Gastroesophageal sphincter (tissue), 4 donors: Measurements from ENCODE around the gene SGMS1. TPM values are rescaled to one million over a fixed set of nuclear protein-coding genes. Genes with fewer than 3 reads are reported as not detected.

Experiments
- ATAC-seq: fragments of 150-250 bp; one replicate; pipeline ENCODE4 v1.9.1; 2016; ENCODE audit warnings: mild to moderate bottlenecking, moderate library complexity
- H3K27ac ChIP-seq, 4 donors: fragments of 200-600 bp; sonication (generic) in 3 of 4; 1 replicate in 3 of 4; 2 replicates in 1 of 4; pipeline ENCODE4 v1.5.1; 2016 to 2019
- H3K27me3 ChIP-seq: fragments of 200-600 bp; sonication (generic); one replicate; pipeline ENCODE4 v1.5.1; 2019
- H3K36me3 ChIP-seq, 2 donors: fragments of 200-600 bp; sonication (generic); one replicate each; pipeline ENCODE4 v1.5.1; 2019; ENCODE audit warnings: control low read depth in 1 of 2
- H3K4me1 ChIP-seq, 3 donors: fragments of 200-600 bp; sonication (generic); 1 replicate in 2 of 3; 2 replicates in 1 of 3; pipeline ENCODE4 v1.5.1; 2016 to 2019; ENCODE audit warnings: control low read depth in 2 of 3
- H3K4me3 ChIP-seq, 2 donors: fragments of 200-600 bp; sonication (generic); one replicate each; pipeline ENCODE4 v1.5.1; 2019; ENCODE audit warnings: mild to moderate bottlenecking in 1 of 2, moderate library complexity in 1 of 2
- H3K9me3 ChIP-seq, 3 donors: fragments of 200-600 bp; sonication (generic); one replicate each; pipeline ENCODE4 v1.5.1; 2017 to 2019; ENCODE audit warnings: control low read depth in 2 of 3
- EP300 ChIP-seq: sonication (generic); formaldehyde crosslinking; IDR thresholded peaks from one replicate; pipeline ENCODE4 v1.6.1; 2017; ENCODE audit warnings: antibody characterized with exemption, mild to moderate bottlenecking
- POLR2A ChIP-seq, 2 donors: fragments of 450-650 bp; IDR thresholded peaks; one replicate each; pipeline ENCODE4 v1.6.1; 2017; ENCODE audit warnings: antibody characterized with exemption in 2 of 2, mild to moderate bottlenecking in 2 of 2, moderate library complexity in 1 of 2
- POLR2AphosphoS5 ChIP-seq: sonication (generic); formaldehyde crosslinking; IDR thresholded peaks from one replicate; pipeline ENCODE4 v1.6.1; 2017; ENCODE audit warnings: antibody characterized with exemption
- WGBS, 2 donors: methylation state at CpG; one replicate each; pipeline ENCODE4 v1.1.5; 2018; ENCODE audit warnings: low coverage in 1 of 2; 5-methylcytosine and 5-hydroxymethylcytosine counted together
- total RNA-seq, 4 donors: library from RNA; depleted of rRNA; stranded (reverse); fragments of >200 nt; gene quantifications; one replicate each; pipeline ENCODE4 v1.1.0, GENCODE V29; 2016
- TF ChIP-seq, protein P1 (sequence below), 4 experiments: fragments of 200-600 bp in 2 of 4; fragments of 450-650 bp in 2 of 4; sonication (generic) in 1 of 4; IDR thresholded peaks; one replicate each; pipeline ENCODE4 v1.5.1; 2017 to 2019; ENCODE audit warnings: antibody characterized with exemption in 4 of 4, mild to moderate bottlenecking in 2 of 4, moderate library complexity in 2 of 4

SGMS1 gene
- total RNA-seq, 4 donors from 2014 or later, result 57.7 to 116 (median 66.1) TPM

DNA sequence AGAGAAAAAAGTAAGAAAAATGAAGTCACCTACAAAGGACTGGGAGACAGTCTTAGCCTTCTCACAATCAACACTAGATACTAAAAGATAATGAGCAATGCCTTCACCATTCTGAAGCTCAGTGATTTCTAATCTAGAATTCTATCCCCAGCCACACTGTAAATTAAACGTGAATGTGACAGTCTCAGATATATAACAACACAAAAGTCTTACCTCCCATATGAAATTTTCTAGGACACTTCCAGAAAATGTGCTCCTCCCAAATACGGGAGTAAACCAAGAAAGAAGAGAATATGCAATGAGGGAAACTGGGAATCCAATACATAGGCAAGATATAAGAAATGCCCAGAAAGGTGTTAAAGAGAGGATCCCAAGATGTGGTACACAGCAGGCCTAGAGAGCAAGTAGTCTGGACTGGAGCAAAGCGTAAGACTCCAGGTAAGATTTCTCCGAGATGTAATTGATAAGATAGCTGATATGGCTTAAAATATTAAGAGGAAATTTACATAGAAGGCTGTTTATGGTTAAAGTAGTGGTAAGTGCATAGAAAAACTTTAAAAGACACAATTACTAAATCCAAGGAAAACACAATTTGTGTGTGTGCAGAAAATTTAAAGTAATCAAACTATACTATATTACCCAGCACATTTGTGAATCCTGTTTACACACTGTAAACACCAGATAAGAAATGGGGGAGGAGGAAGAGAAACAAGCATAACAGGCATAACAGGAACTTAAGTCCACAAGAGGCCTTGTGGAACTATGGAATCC lies 44.1 kb downstream of the SGMS1 start:
- no peak for ATAC-seq
- Histone ChIP-seq H3K36me3 (no peaks in the 10 kb centered on the region), H3K27me3 (no peaks in the 10 kb centered on the region), H3K4me1 (peaks cover 0 to 32% (median 14%) of the 10 kb centered on the region in 3 donors), H3K4me3 (no peak overlapping the region), H3K27ac (no peak overlapping the region), H3K9me3 (no peaks in the 10 kb centered on the region)
- 92 to 100% methylated on average over 2 to 4 of the region's 4 CpGs for WGBS, 2 donors
- no peak for TF ChIP-seq EP300
- TF ChIP-seq, protein P1, sequence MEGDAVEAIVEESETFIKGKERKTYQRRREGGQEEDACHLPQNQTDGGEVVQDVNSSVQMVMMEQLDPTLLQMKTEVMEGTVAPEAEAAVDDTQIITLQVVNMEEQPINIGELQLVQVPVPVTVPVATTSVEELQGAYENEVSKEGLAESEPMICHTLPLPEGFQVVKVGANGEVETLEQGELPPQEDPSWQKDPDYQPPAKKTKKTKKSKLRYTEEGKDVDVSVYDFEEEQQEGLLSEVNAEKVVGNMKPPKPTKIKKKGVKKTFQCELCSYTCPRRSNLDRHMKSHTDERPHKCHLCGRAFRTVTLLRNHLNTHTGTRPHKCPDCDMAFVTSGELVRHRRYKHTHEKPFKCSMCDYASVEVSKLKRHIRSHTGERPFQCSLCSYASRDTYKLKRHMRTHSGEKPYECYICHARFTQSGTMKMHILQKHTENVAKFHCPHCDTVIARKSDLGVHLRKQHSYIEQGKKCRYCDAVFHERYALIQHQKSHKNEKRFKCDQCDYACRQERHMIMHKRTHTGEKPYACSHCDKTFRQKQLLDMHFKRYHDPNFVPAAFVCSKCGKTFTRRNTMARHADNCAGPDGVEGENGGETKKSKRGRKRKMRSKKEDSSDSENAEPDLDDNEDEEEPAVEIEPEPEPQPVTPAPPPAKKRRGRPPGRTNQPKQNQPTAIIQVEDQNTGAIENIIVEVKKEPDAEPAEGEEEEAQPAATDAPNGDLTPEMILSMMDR (IDR thresholded peaks at IDR 0.05), result no peak
- no peak for TF ChIP-seq POLR2A (IDR thresholded peaks at IDR 0.05)

DNA sequence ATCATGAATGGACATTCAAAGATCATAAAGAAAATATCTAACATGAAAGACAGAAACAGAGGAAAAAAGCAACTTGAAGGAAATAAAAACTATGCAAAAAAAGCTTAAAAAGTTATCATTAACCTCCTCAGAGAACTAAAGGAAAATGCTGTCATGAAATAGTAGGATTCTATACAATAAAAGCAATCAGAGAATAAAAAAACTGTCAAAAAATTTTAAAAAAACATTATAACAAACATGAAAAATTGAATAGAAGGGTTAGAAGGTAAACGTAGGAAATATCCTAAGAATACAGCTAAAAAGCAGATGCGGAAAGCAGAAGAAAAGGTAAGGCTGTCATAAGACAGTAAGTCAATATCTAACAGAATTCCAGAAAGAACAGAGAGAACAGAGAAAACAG lies 44.8 kb downstream of the SGMS1 start:
- no peak for ATAC-seq
- no peak overlapping the region for H3K27ac ChIP-seq
- WGBS, 2 donors, result 85 to 100% methylated on average over 1 to 2 of the region's 2 CpGs
- H3K36me3 ChIP-seq, result no peaks in the 10 kb centered on the region
- no peaks in the 10 kb centered on the region for H3K9me3 ChIP-seq
- no peaks in the 10 kb centered on the region for H3K27me3 ChIP-seq
- H3K4me1 ChIP-seq, result peaks cover 0 to 32% (median 14%) of the 10 kb centered on the region in 3 donors
- no peak overlapping the region for H3K4me3 ChIP-seq
- TF ChIP-seq POLR2A (IDR thresholded peaks at IDR 0.05), result no peak
- no peak for TF ChIP-seq EP300
- no peak for TF ChIP-seq POLR2AphosphoS5
- TF ChIP-seq, protein P1 (IDR thresholded peaks at IDR 0.05), result no peak

DNA sequence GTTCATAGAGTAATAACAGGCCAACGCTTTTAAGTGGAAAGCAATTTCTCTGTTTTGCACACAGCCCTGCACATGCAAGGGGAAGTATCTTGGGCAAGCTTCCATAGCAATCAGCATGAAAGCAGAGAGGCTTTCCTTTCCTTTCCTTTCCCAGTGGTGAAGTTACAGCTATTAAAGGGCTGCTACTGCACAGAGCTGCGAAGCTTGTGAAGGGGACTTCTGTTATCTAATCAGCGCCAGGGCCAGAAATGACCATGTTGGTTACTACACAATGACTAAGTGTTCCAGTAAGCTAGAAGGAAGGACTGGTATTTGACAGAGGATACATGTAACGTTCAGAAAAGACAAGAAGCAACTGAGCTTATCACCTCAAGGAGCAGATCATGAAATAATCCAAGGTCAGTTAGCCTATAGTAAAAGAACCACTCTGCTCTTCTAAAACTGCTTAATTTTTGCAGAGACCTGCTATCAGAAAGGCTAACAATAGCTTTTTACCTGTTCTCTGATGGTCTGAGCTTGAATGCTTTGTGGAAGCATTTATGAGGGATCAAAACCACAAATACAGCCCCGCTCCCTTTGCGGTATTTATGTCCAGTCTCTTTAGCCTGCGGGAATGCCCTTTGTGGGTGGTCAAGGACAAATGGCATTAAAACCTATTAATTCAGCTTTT lies 45.9 kb downstream of the SGMS1 start:
- H3K27ac ChIP-seq, result peak overlapping the region in 2 of 4 donors; percentile 1 to 48
- no peaks in the 10 kb centered on the region for H3K9me3 ChIP-seq
- WGBS, 2 donors, result 48 to 61% methylated on average over 4 to 6 of the region's 7 CpGs
- H3K4me3 ChIP-seq, result no peak overlapping the region
- ATAC-seq, result peak; percentile 41
- TF ChIP-seq, protein P1 (IDR thresholded peaks at IDR 0.05), result no peak
- TF ChIP-seq EP300 (no peak), POLR2A (IDR thresholded peaks at IDR 0.05) (no peak), POLR2AphosphoS5 (peak; percentile 16)
- no peaks in the 10 kb centered on the region for H3K27me3 ChIP-seq
- no peaks in the 10 kb centered on the region for H3K36me3 ChIP-seq
- H3K4me1 ChIP-seq, result peaks cover 0 to 35% (median 14%) of the 10 kb centered on the region in 3 donors

DNA sequence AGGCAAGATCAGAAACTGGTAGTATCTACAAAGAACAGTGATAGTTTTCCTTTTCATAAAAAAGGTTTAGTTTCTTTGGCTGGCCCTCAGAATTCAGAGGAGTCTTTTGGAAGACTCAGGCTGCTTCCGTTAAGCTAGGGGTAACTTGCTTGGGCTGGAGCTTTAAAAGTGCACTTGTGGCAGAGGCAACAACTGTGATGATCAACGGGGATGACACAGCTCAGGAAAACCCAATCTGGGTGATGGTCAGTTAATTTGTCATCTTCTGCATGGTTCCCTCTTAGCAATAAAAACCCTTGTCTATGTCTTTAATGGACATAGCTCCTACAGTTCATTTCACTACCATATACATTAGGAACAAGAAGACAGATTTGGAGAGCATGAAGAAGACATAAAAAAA lies 46.7 kb downstream of the SGMS1 start:
- H3K36me3 ChIP-seq, result no peaks in the 10 kb centered on the region
- ATAC-seq, result no peak
- no peaks in the 10 kb centered on the region for H3K27me3 ChIP-seq
- 80% methylated on average over 2 of the region's 2 CpGs; no CpG with 5 or more reads in 1 of the 2 donors for WGBS, 2 donors
- H3K9me3 ChIP-seq, result no peaks in the 10 kb centered on the region
- TF ChIP-seq EP300, result no peak
- TF ChIP-seq, protein P1 (IDR thresholded peaks at IDR 0.05), result no peak
- no peak for TF ChIP-seq POLR2AphosphoS5
- TF ChIP-seq POLR2A (IDR thresholded peaks at IDR 0.05), result no peak
- no peak overlapping the region for H3K27ac ChIP-seq
- H3K4me3 ChIP-seq, result no peak overlapping the region
- H3K4me1 ChIP-seq, result peaks cover 0 to 43% (median 14%) of the 10 kb centered on the region in 3 donors
